Activated T-cell treated with anti-CD3 and anti-CD28 coated beads for 4 hours (primary cell): ENCODE data around the gene SWT1.
"Not testable (repeated sequence)": the region's sequence is repeated elsewhere in the genome, so short reads cannot be mapped to it uniquely, and the experiment has no call there.

Experiments
- DNase-seq: peaks from one replicate; pipeline ENCODE4 v3.0.0-alpha.2; 2020

The SWT1 gene

GRCh38 chr1:185293967-185294542 lies 137.1 kb downstream of the SWT1 start:
- no peak for DNase-seq

DNA sequence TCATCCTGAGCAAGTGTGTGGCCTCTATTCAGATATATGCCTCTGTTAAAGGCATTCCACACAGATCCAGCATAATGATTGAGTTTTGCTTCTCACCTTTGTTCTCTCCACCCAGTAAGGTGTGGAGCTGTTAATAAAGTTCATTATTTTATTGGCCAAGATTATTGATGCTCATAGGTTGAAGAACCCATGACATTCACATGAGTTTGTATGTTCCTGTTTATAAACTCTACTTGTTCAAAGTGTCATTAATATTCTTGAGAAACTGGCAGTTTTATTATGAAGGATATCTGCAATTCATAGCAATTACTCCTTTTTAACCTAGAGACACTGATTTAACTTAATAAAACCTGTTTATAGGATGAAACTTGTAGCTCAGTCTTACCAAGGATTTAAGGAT lies 138.1 kb downstream of the SWT1 start:
- DNase-seq: no peak

DNA sequence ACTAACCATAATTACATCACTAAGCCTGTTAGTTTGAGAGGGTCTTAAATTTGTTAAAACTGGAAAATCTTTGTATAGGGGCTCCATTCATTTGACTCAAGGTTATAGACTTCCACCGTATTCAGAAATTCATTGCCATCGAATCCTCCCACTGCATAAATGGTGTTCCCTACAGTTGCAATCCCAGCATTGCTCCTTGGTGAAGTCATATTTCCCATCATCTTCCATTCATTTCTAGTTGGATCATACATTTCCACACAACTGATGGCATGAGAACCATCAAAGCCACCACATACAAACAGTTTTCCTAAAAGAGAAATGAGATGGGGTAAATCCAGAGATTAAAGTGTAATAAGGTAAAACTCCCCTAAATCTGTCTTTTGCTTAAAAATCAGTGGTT lies 141.0 kb downstream of the SWT1 start:
- no peak for DNase-seq

DNA sequence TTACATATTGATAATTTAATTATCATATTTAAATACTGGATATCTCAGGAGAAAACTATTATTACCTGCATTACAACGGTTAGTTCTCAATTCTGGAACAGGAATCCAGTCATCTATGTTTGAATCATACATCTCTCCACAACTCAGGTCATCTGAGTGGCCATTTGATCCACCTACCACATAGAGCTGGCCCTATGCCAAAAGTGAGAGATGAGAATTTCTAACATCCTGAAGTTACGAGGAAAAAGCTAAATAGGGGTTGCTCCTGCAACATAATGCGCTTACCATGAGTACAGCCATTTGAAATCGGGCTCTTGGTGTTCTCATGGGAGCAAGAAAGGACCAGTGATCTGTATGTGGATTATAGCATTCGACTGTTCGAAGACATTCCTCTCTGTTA lies 143.2 kb downstream of the SWT1 start:
- no peak for DNase-seq

DNA sequence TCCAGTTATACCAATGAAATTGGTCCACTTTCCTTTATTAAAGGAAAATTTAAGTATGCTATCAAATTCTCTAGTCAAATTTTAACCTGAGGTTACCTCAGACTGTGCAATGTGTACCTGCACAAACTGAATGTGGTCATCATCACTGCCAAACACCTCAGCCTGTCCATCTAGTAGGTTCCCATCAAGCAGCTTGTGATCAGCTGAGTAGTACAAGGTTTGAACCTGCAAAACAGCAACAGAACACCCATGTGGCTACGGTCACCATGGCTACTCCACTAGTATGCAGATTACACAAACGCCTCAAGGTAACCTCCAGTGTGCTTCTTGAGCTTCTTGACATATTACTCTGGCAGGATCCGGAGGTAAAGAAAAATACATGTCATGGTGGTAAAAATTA lies 148.5 kb downstream of the SWT1 start:
- DNase-seq: no peak

DNA sequence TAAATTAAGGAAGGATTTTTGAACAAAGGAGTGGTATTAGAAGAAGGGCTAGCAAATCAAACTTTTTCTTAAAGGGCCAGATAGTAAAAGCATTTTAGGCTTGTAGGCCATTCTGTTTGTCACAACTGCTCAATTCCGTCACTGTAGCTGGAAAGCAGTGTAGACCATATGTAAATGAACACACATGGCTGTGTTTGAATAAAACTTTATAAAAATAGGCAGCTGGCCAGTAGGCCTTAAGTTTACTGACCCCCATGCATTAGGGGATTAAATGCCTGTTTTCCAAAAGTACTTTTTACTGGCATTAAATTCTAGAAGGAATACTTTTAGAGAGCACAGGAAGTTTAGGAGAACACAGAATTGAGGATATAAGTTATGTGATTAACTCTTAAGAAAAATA lies 151.2 kb downstream of the SWT1 start:
- no peak for DNase-seq

DNA sequence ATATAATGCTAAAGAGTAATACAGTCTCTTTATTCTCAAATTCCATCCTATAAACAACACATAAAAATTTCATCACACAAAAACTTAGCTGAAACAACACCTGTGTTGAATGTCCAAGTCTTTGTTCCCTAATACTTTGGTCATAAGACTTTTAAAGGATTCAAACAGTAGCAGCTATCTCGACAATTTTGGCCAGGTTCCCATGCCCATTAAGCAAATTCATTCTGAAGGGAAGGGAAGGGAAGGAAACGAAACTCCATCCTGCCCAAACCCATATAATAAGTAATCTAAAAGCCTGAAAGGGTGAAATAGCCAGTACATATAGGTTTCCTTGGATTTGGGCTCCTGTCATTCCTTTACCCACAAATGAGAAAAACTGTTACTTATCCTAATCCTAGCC lies 152.6 kb downstream of the SWT1 start:
- DNase-seq: no peak

- no peak for DNase-seq
Observed at GRCh38 chr1:185311589-185312225, 154.7 kb downstream of the SWT1 start.

- DNase-seq: no peak
Observed at GRCh38 chr1:185312361-185313138, 155.6 kb downstream of the SWT1 start.

- DNase-seq: no peak
Observed at GRCh38 chr1:185314411-185314810, 157.4 kb downstream of the SWT1 start.

GRCh38 chr1:185315445-185316071 lies 158.6 kb downstream of the SWT1 start:
- DNase-seq: no peak

GRCh38 chr1:185316163-185317033 lies 159.4 kb downstream of the SWT1 start:
- DNase-seq: peak; percentile 90

GRCh38 chr1:185317034-185317885 lies 160.3 kb downstream of the SWT1 start, which contains the start of gene IVNS1ABP:
TSS of gene IVNS1ABP (minus strand) at chr1:185317243. CDS start at chr1:185309493, 7,750 bp downstream.
- peak; percentile 92 for DNase-seq

DNA sequence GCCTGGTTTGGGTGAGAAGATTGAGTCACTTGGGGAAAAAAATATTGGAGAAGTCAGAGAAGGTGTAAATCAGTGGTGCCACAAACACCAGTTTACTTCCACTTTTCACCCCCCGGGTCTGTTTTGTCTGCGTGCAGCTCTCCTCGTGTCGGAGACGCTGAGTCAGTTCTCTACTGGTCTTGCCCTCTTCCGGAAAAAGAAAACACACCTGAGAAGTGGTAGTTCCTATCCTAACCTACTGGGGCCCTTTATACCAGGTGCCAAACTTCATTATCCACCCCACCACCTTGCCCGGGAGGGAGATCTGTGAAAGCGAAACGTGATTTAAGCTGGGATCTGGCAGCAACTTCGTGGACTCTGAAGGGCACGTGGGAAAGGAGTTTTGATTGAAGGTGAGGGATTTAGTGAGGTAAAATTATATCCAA lies 160.9 kb downstream of the SWT1 start:
- DNase-seq: peak; percentile 72

DNA sequence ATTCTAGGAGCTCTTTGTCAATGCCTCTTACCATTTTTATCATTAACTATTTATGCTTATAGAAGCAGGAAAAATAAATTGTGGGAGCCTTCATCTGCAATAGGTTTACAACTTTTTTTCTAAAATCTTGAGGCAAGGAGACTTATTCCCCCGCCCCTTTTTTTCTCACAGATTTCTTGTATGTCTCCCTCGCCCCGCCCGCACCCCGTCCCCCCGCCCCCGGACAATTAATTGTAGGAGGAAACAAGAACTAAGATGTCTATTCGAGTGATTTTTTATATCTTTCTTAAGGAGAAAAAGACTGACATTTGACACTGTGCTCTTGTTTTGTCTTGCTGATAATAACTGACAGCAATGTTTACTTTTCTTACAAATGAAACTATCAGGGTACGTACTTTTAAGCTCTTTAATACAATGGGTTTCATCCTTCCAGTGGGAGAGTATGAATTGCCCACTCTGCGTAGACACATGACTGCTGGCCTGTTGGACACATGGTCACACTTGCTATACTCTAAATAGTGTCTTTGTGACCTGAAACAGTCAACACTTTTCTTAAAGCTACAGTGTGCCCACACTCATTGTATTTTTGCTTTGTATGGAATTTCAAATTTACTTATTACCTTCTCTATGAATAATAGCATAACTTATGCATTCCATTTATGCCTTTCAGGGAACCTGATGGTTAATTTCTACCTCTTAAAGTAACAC lies 161.6 kb downstream of the SWT1 start:
- DNase-seq: no peak

GRCh38 chr1:185319139-185319475 lies 162.1 kb downstream of the SWT1 start:
- no peak for DNase-seq

DNA sequence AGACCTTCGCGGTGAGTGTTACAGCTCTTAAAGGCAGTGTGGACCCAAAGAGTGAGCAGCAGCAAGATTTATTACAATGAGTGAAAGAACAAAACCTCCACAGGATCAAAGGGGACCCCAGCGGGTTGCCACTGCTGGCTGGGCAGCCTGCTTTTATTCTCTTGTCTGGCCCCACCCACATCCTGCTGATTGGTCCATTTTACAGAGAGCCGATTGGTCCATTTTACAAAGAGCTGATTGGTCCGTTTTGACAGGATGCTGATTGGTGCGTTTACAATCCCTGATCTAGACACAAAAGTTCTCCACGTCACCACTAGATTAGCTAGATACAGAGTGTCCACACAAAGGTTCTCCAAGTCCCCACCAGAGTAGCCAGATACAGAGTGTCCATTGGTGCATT lies 164.1 kb downstream of the SWT1 start:
- not testable (repeated sequence) for DNase-seq

DNA sequence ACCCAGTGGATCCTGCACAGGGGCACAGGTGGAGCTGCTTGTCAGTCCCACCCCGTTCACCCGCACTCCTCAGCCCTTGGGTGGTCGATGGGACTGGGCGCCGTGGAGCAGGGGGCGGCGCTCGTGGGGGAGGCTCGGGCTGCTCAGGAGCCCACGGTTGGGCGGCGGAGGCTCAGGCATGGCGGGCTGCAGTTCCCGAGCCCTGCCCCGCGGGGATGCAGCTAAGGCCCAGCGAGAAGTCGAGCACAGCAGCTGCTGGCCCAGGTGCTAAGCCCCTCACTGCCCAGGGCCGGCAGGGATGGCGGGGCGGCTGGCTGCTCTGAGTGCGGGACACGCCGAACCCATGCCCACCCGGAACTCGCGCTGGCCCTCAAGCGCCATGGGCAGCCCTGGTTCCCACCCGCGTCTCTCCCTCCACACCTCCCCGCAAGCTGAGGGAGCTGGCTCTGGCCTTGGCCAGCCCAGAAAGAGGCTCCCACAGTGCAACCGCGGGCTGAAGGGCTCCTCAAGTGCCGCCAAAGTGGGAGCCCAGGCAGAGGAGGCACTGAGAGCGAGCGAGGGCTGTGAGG lies 164.8 kb downstream of the SWT1 start:
- not testable (repeated sequence) for DNase-seq

DNA sequence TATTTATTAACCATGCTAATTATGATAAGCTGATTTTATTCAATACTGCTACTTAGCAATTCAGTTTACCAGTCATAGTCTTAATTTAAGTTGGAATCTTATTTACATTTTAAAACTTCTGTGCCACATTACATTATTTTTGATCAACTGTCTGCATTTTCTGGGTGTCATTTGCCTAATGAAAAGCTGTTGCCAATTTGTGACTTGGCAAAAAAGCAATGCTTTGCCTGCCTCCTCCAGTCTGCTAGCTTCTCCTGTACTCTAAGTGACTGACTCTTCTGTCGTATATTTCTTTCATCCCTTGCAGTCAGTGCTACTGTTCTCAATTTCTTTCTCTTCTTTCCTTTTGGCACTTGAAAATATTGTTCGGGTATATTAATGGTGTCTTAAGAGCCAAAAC lies 165.7 kb downstream of the SWT1 start:
- no peak for DNase-seq

- DNase-seq: no peak
Observed at GRCh38 chr1:185324118-185324517, 167.2 kb downstream of the SWT1 start.

- no peak for DNase-seq
Observed at GRCh38 chr1:185325413-185325812, 168.4 kb downstream of the SWT1 start.
